Mucosa of rectum (tissue), 2 donors: Measurements from ENCODE around the gene TNFAIP1.
A peak's percentile ranks its signal among the peaks of the same experiment; 100 is the strongest.

ENCODE experiments used
- H3K27ac ChIP-seq, 2 donors: one replicate each; pipeline ENCODE4 v1.7.0; 2013; ENCODE audit warnings: inconsistent platforms in 2 of 2, low read depth in 2 of 2, low read length in 2 of 2
- H3K27me3 ChIP-seq, 2 donors: one replicate each; pipeline ENCODE4 v1.7.0; 2013; ENCODE audit warnings: low read length in 2 of 2; ENCODE audit not compliant: control insufficient read depth in 2 of 2, insufficient read depth in 2 of 2
- H3K36me3 ChIP-seq, 2 donors: one replicate each; pipeline ENCODE4 v1.7.0; 2013; ENCODE audit warnings: low read length in 2 of 2; ENCODE audit not compliant: control insufficient read depth in 2 of 2, insufficient read depth in 2 of 2
- H3K4me1 ChIP-seq, 2 donors: one replicate each; pipeline ENCODE4 v1.7.0; 2013; ENCODE audit warnings: low read length in 2 of 2, mild to moderate bottlenecking in 1 of 2; ENCODE audit not compliant: control insufficient read depth in 2 of 2, insufficient read depth in 2 of 2
- H3K4me3 ChIP-seq, 2 donors: one replicate each; pipeline ENCODE4 v1.7.0; 2013; ENCODE audit warnings: low read length in 2 of 2
- H3K9ac ChIP-seq, 2 donors: one replicate each; pipeline ENCODE4 v1.7.0; 2013; ENCODE audit warnings: low read length in 2 of 2, low read depth in 1 of 2, mild to moderate bottlenecking in 1 of 2
- H3K9me3 ChIP-seq, 2 donors: one replicate each; pipeline ENCODE4 v1.7.0; 2013; ENCODE audit warnings: low read length in 2 of 2; ENCODE audit not compliant: control insufficient read depth in 2 of 2
- donor health status: healthy.
- donor health status: Normal muscosa, but diverticular disease.

The TNFAIP1 gene

GRCh38 chr17:28313841-28314240 is 21.7 kb upstream of the TNFAIP1 start:
- H3K27me3 ChIP-seq = no peaks in the 10 kb centered on the region
- no peak overlapping the region for H3K27ac ChIP-seq
- no peaks in the 10 kb centered on the region for H3K36me3 ChIP-seq
- H3K9me3 ChIP-seq = no peaks in the 10 kb centered on the region
- H3K9ac ChIP-seq = no peak overlapping the region
- peaks cover 7 to 8% of the 10 kb centered on the region in 2 donors for H3K4me1 ChIP-seq
- H3K4me3 ChIP-seq = no peak overlapping the region

GRCh38 chr17:28315846-28316705 is 19.5 kb upstream of the TNFAIP1 start:
- no peak overlapping the region for H3K4me3 ChIP-seq
- H3K36me3 ChIP-seq = no peaks in the 10 kb centered on the region
- H3K27me3 ChIP-seq = no peaks in the 10 kb centered on the region
- no peak overlapping the region for H3K27ac ChIP-seq
- H3K9ac ChIP-seq = no peak overlapping the region
- H3K4me1 ChIP-seq = peaks cover 7 to 23% of the 10 kb centered on the region in 2 donors
- no peaks in the 10 kb centered on the region for H3K9me3 ChIP-seq

GRCh38 chr17:28317099-28317965 is 18.2 kb upstream of the TNFAIP1 start:
- no peaks in the 10 kb centered on the region for H3K27me3 ChIP-seq
- H3K9ac ChIP-seq = no peak overlapping the region
- H3K4me3 ChIP-seq = no peak overlapping the region

GRCh38 chr17:28317966-28318758 is 17.4 kb upstream of the TNFAIP1 start:
- Histone ChIP-seq H3K4me3 (peak overlapping the region; percentile 70 to 83), H3K36me3 (no peaks in the 10 kb centered on the region), H3K9me3 (no peaks in the 10 kb centered on the region), H3K4me1 (peaks cover 7 to 23% of the 10 kb centered on the region in 2 donors), H3K9ac (peak overlapping the region; percentile 26 to 53), H3K27me3 (no peaks in the 10 kb centered on the region), H3K27ac (no peak overlapping the region)

More at GRCh38 chr17:28317099-28317965, 18.2 kb upstream of the TNFAIP1 start:
- no peaks in the 10 kb centered on the region for H3K9me3 ChIP-seq
- H3K27ac ChIP-seq = no peak overlapping the region
- H3K36me3 ChIP-seq = no peaks in the 10 kb centered on the region
- H3K4me1 ChIP-seq = peaks cover 7 to 23% of the 10 kb centered on the region in 2 donors

- H3K9ac ChIP-seq = peak within 1 kb of the TSS; percentile 53 to 77
- H3K4me3 ChIP-seq = peak within 1 kb of the TSS; percentile 70 to 83
- H3K9me3 ChIP-seq = no peaks in the 10 kb centered on the region
- peak within 1 kb of the TSS; percentile 44 to 48 for H3K27ac ChIP-seq
- peaks cover 7 to 23% of the 10 kb centered on the region in 2 donors for H3K4me1 ChIP-seq
- H3K36me3 ChIP-seq = no peaks in the 10 kb centered on the region
- H3K27me3 ChIP-seq = no peaks in the 10 kb centered on the region
These were observed 16.6 kb upstream of the TNFAIP1 start, which contains the start of gene TMEM97 for GRCh38 chr17:28318759-28319597. TMEM97 (plus strand) TSS chr17:28319200; CDS start chr17:28319240, 40 bp downstream.

GRCh38 chr17:28319598-28319935 is 16.0 kb upstream of the TNFAIP1 start:
- Histone ChIP-seq H3K4me3 (peak overlapping the region; percentile 70 to 83), H3K9me3 (no peaks in the 10 kb centered on the region), H3K4me1 (peaks cover 7 to 23% of the 10 kb centered on the region in 2 donors), H3K9ac (peak overlapping the region; percentile 53 to 77), H3K27ac (peak overlapping the region in 1 of 2 donors; percentile 48), H3K27me3 (no peaks in the 10 kb centered on the region), H3K36me3 (no peaks in the 10 kb centered on the region)

GRCh38 chr17:28320215-28321061 is 15.1 kb upstream of the TNFAIP1 start:
- no peaks in the 10 kb centered on the region for H3K36me3 ChIP-seq
- H3K4me3 ChIP-seq = peak overlapping the region in 1 of 2 donors; percentile 83
- H3K27ac ChIP-seq = no peak overlapping the region
- H3K4me1 ChIP-seq = peaks cover 13 to 23% of the 10 kb centered on the region in 2 donors
- no peaks in the 10 kb centered on the region for H3K9me3 ChIP-seq
- H3K27me3 ChIP-seq = no peaks in the 10 kb centered on the region
- no peak overlapping the region for H3K9ac ChIP-seq

- Histone ChIP-seq H3K9ac (no peak overlapping the region), H3K4me1 (peaks cover 9 to 15% of the 10 kb centered on the region in 2 donors), H3K36me3 (peaks cover 10 to 20% of the 10 kb centered on the region in 2 donors), H3K9me3 (no peaks in the 10 kb centered on the region), H3K27me3 (no peaks in the 10 kb centered on the region), H3K27ac (no peak overlapping the region), H3K4me3 (no peak overlapping the region)
These were observed 11.3 kb upstream of the TNFAIP1 start for GRCh38 chr17:28324267-28324745.
